HG02642 (cell line): ENCODE measurements around the gene SHISA5.
"Not testable (repeated sequence)": the region's sequence is repeated elsewhere in the genome, so short reads cannot be mapped to it uniquely, and the experiment has no call there.

Source experiments
- ATAC-seq: cut with Tn5 transposase; IDR thresholded peaks from one replicate; pipeline ENCODE4 v1.9.1; 2021; ENCODE audit warnings: mild to moderate bottlenecking; ENCODE audit not compliant: unreplicated experiment, poor library complexity

SHISA5 gene

DNA sequence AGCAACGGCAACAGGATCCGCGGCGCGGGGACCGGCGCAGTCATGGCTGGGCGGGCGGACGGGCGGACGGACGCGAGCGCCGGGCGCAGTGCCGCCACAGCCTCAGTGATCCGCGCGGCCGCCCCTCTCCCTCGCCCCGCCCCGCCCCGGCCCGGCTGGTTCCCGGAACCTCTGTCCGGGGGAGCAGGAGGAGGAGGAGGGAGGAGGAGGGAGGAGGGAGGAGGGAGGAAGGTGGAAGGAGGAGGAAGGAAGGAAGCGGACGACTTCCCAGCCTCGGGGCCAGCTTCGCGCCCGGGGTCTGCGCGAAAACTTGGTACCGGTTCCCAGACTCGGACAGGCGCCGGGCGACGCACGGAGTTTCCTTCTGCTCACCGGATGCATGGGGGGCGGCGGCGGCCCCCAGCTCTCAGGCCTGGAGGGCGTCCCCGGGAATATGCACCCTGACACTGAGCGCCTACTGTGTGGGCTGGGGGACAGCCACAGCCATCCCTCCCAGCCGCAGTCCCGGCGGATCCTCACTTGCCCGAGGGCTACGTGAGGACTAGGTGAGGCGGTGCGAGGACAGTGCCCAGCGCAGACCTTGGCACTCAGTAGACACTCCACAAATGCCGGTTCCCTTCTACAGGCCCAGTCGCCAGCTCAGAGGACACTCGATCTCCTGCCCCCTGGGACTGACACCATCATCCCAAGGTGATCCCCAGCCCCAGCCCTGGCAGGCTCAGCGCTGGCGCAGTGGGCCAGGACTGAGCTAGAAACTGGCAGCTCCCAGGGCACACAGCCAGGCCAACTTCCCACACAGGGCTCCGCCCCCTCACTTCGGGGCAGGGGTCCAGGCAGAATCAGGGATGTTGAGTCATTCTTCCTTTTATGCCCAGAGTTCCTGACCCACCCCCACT, at the start of gene SHISA5:
SHISA5 (minus strand) TSS at position 124 of the 896 bp plus-strand sequence; CDS start at position 44, 80 bp downstream.
- peak; percentile 51 for ATAC-seq

GRCh38 chr3:48553361-48553760, 49.4 kb upstream of the SHISA5 start:
- ATAC-seq: no peak

DNA sequence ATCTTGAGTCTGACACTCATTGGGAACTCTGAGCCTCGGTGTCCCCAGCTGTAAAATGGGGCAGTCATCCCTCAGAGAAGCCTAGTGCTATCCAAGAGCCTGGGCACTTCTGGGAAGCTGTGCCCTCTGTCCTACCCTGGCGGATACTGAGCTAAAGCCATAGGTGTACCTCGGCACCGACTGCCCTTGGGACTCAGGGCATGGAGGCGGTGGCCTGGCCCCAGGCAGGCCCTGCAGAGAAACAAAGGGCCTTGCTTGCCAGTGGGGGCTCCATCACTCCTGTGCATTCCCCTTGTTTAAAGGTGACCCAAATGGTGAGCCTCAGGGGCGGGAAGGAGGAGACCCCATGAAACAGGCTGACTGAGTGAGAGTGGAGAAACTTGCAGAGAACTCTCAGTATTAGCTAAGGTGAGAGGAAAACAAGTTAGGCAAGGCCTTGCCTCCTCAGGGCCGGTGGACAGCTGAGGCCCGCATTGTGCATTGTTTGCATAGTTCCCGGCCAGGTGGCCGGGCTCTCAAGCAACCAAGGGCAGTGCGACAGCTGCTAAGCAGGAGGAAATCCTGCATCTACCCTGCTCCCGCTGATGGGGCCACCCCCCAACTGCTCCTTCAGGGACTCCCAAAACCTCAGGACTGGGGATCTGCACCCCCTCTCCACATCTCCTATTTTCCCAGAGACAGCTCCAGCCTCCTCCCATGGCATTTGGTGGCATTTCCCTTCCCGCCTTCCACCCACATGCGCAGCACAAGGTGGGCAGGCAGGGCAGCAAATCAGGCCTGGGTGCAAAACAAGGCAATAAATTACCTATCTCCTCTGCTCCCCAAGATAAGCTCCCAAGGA, 48.4 kb upstream of the SHISA5 start:
- ATAC-seq: no peak

- ATAC-seq: not testable (repeated sequence)
Measured at GRCh38 chr3:48551651-48552050, 47.7 kb upstream of the SHISA5 start.

DNA sequence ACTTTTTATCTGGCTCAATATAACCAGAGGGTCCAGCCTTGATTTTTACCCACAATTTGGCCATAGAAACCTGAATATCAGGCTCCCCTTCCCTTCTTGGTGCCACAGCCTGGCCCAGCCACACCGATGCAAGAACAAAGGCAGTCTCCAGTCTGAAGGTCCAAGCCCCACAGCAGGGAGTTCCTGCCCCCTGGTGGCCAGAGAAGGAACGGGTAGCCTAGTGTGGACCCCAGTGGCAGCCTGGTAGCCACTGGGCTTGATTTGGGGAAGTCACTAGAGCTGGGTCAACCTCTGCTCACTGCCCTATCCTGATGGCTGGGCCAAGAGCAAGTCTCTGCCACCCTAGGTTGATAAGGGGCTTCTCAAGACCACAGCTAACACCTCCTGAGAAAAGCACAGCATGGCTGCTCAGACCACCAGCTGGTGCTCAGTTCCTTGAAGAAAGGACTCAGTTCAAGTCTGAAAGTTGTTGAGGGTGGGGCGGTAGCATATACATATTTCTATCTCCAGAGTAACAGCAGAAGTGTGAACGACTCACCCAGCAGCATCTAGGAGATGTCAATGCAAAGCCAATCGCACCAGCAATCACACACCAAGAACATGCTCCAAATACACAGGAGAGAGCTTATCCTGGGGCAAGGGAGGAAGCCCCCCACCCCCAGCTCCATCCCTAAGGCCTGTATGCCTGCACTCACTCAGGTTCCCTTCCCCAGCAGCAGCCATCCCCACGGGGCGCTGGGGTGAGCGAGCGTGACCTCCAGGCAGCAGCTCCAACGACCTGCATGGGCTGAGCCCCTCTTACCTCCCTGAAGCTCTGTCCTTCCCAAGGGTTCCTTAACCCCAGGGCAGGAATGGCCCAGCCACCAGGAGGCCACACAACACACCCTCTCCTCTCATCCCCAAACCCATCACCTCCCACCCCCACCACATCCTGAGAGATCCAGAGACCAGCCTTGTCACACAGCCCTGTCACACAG, 45.0 kb upstream of the SHISA5 start:
- no peak for ATAC-seq

DNA sequence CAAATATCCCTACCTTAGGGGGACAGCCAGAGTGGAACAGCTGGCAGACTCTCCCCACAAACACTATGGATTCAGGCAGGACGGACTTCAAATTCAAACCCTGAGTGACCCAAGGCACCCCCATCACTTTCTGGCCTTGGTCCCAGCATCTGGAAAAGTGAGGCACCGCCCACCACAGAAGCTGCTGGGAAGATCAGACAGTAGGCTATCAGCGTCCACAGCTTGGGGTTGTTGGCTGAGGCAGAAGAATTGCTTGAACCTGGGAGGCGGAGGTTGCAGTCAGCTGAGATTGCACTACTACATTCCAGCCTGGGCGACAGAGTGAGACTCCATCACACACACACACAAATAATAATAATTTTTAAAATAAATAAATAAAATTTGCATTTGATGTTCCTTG, 44.2 kb upstream of the SHISA5 start:
- no peak for ATAC-seq

DNA sequence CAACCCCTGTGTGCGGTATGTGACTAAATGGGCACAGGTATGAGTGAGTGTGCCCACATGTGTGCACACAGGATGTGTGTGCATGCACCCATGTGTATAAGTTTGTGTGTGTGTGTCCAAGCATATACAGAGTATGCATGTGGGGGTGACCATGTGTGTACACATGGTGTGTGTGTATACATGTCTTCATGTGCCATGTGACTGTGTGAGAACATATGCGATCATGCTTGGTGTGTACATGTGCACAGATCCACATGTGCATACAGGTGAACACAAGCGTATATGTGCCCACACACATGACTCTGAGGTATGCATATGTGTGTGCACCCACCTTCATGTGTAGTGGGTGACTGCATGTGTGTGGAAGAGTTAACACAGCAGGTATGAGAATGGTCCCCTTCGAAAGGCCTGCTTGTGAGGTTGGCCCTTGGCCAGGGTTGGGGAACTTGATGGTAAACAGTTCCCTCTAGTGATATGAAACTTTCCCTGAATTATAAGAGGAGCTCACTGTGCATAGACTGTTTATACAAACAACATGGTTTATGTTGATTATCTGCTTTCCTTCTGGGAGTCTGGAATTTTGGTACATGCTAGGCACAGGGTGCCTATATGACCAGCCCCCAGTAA, 42.3 kb upstream of the SHISA5 start:
- no peak for ATAC-seq

- ATAC-seq: no peak
Measured at GRCh38 chr3:48544141-48544540, 40.2 kb upstream of the SHISA5 start.

DNA sequence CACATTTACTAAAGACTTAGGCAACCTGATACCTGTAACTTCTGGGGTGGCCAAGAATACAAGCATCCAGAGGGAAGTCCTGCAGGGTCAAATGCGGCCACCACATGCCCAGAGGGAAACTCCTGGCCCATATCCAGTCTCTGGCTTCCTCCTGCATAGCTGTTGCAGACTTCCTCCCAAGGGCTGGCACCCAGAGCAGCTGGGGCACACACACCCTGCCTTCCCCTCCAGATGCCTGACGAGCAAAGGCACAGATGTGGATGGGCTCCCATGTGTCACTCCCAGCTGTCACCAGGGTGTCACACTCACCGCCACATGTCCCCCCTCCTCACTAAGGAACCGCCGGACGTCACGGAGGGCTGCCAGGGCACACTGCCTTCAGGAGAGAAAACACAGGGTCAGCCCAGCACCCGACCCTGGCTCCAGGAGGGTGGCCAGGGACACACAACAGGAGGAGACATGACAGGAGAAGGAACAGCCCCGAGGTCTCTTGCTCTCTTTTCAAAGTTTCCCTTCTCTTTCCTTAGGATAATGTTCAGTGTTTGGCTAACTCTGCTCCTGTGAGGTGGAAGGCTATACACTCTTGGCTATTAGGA, 39.4 kb upstream of the SHISA5 start:
- ATAC-seq: no peak

DNA sequence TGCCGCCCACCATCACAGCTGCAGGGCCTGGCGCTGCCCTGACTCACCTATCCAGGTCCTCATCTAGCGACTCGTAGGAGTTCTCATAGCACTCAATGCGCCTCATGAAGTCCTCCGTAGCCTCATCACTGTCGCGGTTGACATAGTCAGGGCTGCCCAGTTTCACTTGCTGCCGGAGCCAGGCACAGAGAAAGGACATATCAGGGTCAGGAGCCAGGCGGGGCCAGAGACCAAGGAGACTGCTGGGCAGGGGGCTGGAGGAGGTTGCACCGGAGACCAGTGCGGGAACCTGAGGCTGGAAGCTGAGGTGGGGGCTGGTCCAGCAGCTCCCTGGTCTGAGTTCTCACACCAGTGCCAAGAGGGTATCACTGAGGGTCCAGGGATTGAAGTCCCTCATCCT, 34.5 kb upstream of the SHISA5 start:
- no peak for ATAC-seq

GRCh38 chr3:48536785-48537184, 32.8 kb upstream of the SHISA5 start:
- ATAC-seq: no peak

- ATAC-seq: no peak
Measured at GRCh38 chr3:48536116-48536515, 32.1 kb upstream of the SHISA5 start.

DNA sequence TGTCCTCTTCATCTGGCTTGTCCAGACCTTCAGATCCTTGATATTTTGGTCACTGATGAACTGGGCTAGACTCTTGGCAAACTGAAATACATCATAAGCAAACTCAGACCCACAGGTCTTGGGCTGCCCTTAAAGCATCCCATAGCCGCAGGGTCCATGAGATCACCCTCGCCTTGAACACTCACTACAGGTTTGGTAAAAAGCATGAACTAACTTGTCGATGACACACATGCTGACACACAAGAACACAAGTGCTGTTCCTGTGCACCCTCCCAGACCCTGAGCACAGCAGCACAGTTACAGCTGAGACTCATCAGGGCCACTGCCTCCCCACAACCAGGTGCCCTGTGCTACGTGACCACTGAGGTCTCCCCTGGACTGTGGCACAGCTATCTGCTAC, 31.6 kb upstream of the SHISA5 start:
- ATAC-seq: no peak

GRCh38 chr3:48532977-48533337, 29.0 kb upstream of the SHISA5 start:
- ATAC-seq: no peak

GRCh38 chr3:48532271-48532976, 28.4 kb upstream of the SHISA5 start:
- ATAC-seq: no peak

GRCh38 chr3:48530701-48531100, 26.7 kb upstream of the SHISA5 start:
- ATAC-seq: not testable (repeated sequence)

DNA sequence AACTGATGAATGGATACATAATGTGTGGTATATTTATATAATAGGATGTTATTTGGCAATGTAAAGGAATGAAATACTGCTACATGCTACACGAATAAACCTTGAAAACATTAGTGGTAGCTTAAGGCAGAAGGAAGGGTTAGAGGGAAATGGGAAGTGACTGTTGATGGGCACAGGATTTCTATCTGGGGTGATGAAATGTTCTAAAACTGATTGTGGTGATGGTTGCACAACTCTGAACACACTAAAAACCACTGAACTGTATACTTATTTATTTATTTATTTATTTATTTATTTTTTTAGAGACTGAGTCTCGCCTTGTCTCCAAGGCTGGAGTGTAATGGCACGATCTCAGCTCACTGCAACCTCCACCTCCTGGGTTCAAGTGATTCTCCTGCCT, 24.8 kb upstream of the SHISA5 start:
- ATAC-seq: no peak

DNA sequence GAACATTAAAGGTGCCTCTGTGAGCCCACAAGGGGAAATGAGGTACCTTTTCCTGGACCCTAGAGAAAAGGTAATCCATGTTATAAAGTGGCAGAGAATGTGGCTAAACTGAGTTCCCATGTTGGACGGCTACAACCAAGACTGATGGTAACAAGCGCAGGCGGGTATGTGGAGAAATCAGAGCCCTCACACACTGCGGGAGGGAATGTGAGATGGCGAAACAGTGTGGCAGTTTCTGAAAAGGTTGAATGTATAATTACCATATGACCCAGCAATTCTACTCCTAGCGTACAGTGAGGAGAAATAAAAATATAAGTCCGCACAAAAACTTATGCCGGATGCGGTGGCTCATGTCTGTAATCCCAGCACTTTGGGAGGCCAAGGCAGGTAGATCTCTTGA, 24.1 kb upstream of the SHISA5 start:
- no peak for ATAC-seq

DNA sequence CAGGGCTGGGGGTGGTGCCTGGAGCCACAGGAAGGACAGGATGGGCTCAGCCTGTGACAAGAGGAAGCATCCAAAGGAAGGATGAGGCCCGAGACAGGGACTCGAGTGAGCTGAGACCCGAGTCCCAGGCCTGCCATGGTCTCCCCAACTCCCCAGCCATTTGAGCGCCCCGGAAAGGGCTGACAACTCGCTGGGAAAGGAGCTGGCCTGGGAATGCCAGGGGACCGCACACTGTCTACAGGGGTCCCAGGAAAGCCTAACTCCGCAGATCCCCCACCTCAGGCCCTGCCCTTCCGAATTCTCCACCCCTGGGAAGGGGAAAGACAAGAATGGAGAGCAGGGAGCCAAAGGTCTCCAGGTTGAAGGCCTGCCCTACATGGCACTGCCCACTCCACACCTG, 21.0 kb upstream of the SHISA5 start:
- ATAC-seq: no peak
